Mucosa of descending colon (tissue), 3 donors: Measurements from ENCODE around the gene GPR142. TPM values are rescaled to one million over a fixed set of nuclear protein-coding genes. Genes with fewer than 3 reads are reported as not detected.

Source experiments
- ATAC-seq: fragments of 200-7000 bp; cut with Tn5 transposase; one replicate; pipeline ENCODE4 v1.9.1; 2020; ENCODE audit warnings: mild to moderate bottlenecking, moderate library complexity
- DNase-seq, 3 donors: peaks; one replicate each; pipeline ENCODE4 v3.0.0-alpha.2; 2020
- H3K36me3 ChIP-seq: fragments of 200-600 bp; one replicate; pipeline ENCODE4 v1.8.0; 2021; ENCODE audit warnings: low read depth, mild to moderate bottlenecking
- H3K4me1 ChIP-seq: fragments of 200-600 bp; one replicate; pipeline ENCODE4 v1.8.0; 2021; ENCODE audit warnings: low read depth, mild to moderate bottlenecking
- H3K4me3 ChIP-seq: fragments of 200-600 bp; one replicate; pipeline ENCODE4 v1.8.0; 2021; ENCODE audit warnings: mild to moderate bottlenecking
- H3K9me3 ChIP-seq: fragments of 200-600 bp; one replicate; pipeline ENCODE4 v1.8.0; 2021; ENCODE audit warnings: mild to moderate bottlenecking
- intact Hi-C, 2 donors: fragments of 100-400 bp; cut with DNase I in 1 of 2; cut with micrococcal nuclease in 1 of 2; formaldehyde crosslinking; loops; one replicate each; pipeline versions ENCODE4 v1.11.0 to v1.11.1; 2022; cut with DNase I, micrococcal nuclease
- total RNA-seq, 3 donors: library from RNA; stranded (reverse); fragmentation: NEBNext Ultra II Directional in 2 of 3; extraction: Animal tissue kit (Norgen Biotek cat#: 25700) in 2 of 3; gene quantifications; one replicate each; pipeline versions ENCODE4 v1.2.1 to v1.2.4, GENCODE V29; 2021 to 2023
- TF ChIP-seq, protein P1 (sequence below): fragments of 200-600 bp; IDR thresholded peaks from one replicate; pipeline ENCODE4 v1.8.0; 2022; ENCODE audit warnings: antibody characterized with exemption, mild to moderate bottlenecking
- donor health status: DM: no; HTN: no; CAD: no; lungs with moderate emphysema.
- donor health status: DM: no; HTN: no; CAD: no.
- donor health status: DM: no; HTN: yes; CAD: no.

GPR142 gene
- total RNA-seq, 3 donors from 2014 or later = 0.17 TPM; not detected in 2

DNA sequence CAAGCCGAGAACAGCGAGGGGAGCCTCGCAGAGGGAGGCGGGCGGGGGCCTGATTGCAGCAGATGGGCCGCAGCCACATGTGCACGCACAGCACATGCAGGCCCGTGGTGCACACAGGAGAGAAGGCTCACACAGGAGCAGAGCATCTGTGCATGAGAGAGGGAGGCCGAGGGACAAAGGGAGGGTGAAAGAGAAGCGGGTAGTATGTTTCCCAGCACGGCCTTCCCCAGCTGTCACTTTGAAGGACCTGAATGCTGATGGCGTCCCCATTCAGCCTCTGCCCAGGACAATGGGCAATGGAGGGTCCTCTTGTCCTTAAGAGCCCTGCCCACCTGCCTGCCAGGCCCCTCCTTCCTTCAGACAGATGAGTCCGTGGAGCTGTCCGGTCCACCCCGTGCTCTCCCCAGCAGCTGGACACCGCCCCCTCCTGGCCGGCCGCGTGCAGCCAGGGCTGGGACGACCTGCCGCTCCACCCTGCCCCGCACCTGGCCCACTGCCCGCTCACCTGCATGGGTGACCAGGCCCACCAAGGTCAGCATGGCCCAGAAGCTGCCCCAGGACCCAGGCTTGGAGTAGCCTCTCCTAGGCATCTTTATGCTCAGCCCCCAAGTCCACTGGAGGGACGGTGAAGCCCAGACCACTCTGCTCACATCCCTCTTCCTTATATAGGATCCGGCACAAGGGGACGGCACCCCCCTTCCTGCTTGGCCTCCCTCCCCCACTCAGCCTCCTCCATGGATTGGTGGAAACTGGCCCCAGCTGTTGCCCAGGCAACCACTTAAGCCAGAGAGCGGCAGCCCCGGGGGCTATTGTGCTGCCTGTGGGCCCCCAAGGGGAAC, 5.9 kb upstream of the GPR142 start, which contains the start of gene BTBD17:
Gene BTBD17 (minus strand): TSS at position 639 of the 839 bp plus-strand sequence. CDS start 49 bp downstream, at position 590.
- ATAC-seq = peak; percentile 72
- Histone ChIP-seq H3K4me1 (peaks cover 4% of the 10 kb centered on the region), H3K9me3 (no peaks in the 10 kb centered on the region), H3K4me3 (no peak within 1 kb of the TSS), H3K36me3 (no peaks in the 10 kb centered on the region)
- TF ChIP-seq, protein P1, sequence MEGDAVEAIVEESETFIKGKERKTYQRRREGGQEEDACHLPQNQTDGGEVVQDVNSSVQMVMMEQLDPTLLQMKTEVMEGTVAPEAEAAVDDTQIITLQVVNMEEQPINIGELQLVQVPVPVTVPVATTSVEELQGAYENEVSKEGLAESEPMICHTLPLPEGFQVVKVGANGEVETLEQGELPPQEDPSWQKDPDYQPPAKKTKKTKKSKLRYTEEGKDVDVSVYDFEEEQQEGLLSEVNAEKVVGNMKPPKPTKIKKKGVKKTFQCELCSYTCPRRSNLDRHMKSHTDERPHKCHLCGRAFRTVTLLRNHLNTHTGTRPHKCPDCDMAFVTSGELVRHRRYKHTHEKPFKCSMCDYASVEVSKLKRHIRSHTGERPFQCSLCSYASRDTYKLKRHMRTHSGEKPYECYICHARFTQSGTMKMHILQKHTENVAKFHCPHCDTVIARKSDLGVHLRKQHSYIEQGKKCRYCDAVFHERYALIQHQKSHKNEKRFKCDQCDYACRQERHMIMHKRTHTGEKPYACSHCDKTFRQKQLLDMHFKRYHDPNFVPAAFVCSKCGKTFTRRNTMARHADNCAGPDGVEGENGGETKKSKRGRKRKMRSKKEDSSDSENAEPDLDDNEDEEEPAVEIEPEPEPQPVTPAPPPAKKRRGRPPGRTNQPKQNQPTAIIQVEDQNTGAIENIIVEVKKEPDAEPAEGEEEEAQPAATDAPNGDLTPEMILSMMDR = peak; percentile 60
- peak in 2 of 3 donors; percentile 69 to 78 for DNase-seq
- intact Hi-C loops = no loop called here

DNA sequence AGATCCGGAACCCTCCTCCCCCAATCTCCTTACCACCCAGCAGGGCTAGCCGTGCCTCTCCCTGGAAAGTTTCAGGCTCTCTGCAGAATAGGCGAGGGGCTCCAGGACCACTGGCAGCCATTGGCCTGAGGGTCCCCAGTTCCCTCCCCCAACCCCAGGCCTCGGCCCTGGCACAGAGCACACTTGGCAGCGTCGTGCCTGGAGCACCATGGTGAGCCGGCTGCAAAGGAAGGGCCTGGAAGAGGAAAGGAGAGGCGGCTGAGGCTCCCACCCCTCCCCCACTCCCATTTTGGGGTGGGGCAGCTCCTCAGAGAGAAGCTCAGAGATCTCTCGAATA, 5.3 kb upstream of the GPR142 start:
- H3K4me1 ChIP-seq = peaks cover 4% of the 10 kb centered on the region
- H3K4me3 ChIP-seq = no peak overlapping the region
- intact Hi-C loops = no loop called here
- no peak for DNase-seq
- H3K36me3 ChIP-seq = no peaks in the 10 kb centered on the region
- no peaks in the 10 kb centered on the region for H3K9me3 ChIP-seq
- no peak for ATAC-seq
- TF ChIP-seq, protein P1 = no peak

DNA sequence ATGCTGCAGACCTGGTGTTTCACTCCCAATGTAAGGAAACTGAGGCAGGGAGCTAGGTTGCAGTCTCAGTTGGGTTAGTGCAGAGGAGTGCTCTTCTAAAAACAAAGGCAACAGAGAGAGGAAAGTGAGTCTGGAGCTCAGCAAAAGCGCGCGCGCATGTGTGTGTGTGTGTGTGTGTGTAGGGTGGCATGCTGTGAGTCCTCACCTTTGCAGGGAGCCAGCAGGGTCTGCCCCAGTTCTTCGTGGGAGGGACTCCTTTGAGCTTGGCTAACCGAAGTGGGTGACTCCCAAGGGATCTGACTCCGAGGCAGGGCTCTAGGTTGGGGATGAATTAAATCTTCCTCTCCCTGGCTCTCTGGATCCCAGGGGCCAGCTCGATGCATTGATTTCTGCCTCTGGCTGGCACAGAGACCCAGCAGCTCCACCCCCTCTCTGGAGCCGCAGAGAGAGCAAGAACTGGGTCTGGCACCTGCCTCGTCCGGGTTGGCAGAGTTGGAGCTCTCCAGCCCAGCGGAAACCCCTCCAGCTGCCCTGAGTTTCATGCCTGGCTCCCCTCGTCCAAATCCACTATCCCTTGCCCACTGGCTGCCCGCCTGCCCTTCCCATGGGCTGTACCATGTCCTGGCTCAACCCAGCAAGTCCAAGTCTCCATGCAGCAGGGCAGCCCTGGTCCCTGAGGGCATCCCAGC, 4.4 kb upstream of the GPR142 start:
- Histone ChIP-seq H3K9me3 (no peaks in the 10 kb centered on the region), H3K4me1 (no peaks in the 10 kb centered on the region), H3K4me3 (no peak overlapping the region), H3K36me3 (no peaks in the 10 kb centered on the region)
- no peak for DNase-seq
- TF ChIP-seq, protein P1 = no peak
- intact Hi-C loops = no loop called here
- ATAC-seq = no peak

DNA sequence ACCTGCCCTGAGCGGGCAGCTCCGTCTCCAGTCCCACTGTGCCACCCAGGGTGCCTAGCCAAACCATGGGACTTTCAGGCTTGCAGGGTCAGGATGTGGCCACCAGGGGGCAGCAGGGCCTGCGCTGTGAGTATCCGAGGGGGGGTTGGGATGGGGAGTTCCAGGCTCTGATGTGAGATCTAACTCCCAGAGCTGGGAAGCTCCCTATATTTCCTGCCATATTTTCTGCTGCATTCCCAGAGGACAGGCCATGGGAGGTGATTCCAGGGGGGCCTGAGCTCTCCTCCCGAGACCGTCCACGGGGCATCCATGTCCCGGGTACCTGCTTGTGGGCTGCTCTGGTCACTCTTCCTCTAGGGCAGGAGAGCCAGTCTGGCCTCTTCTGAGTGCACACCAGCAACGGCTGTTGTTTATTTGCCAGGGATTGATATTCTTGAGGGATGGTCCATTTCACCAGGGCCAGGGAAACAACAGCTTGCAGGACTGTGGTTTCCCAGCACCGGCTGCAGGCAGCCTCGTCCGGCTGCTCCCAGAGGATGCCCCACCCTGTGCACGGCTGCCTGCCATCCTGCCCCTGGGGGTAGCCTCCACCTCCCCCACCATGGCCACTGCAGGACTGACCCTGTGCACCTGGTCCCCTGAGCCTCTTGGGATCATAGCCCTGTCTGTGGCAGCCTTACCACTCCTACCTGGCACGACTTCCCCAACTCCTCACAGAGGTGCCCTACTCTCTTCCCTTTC, 1.2 kb downstream of the GPR142 start:
- peak; percentile 92 for ATAC-seq
- TF ChIP-seq, protein P1 = peak; percentile 75
- Histone ChIP-seq H3K9me3 (no peaks in the 10 kb centered on the region), H3K36me3 (no peaks in the 10 kb centered on the region), H3K4me3 (no peak overlapping the region), H3K4me1 (peaks cover 9% of the 10 kb centered on the region)
- DNase-seq = peak in 2 of 3 donors; percentile 84 to 88
- intact Hi-C loops = no loop called here

DNA sequence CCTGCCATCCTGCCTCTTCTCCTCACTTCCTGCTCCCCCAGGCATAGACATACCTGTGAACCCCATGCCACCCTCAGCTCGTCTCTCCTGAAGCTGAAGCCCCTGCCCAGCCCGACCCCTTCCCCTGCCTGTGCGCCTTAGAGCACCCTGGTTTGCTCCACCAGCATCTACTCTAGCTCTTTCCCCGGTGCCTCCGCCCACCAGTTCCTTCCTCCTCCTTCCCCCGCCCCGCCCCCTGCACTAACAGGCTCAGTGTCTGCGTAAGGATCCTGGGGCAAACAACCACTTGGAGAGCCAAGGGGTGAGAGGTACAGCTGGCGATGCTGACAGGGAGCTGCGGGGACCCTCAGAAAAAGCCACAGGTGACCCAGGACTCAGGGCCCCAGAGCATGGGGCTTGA, 1.9 kb downstream of the GPR142 start:
- intact Hi-C loops = no loop called here
- TF ChIP-seq, protein P1 = no peak
- ATAC-seq = peak; percentile 42
- Histone ChIP-seq H3K4me3 (no peak overlapping the region), H3K4me1 (peaks cover 14% of the 10 kb centered on the region), H3K9me3 (no peaks in the 10 kb centered on the region), H3K36me3 (no peaks in the 10 kb centered on the region)
- DNase-seq = peak in 2 of 3 donors; percentile 56 to 66
